SK-N-SH (cell line): ENCODE measurements around the gene MAPK8IP3. TPM values are rescaled to one million over a fixed set of nuclear protein-coding genes. Genes with fewer than 3 reads are reported as not detected.

ENCODE experiments used
- CTCF ChIA-PET: fragments of 300-600, 350-600 bp; formaldehyde crosslinking; extraction: SDS; loops from one replicate; lab custom pipeline; 2021; lab: Yijun Ruan, JAX
- POLR2A ChIA-PET: fragments of 350-600 bp; sonication (Branson Sonifier 250); formaldehyde crosslinking; extraction: SDS; loops from one replicate; lab custom pipeline; 2020; ENCODE audit warnings: antibody characterized with exemption, inconsistent platforms; lab: Yijun Ruan, JAX
- DNase-seq: peaks from one replicate; pipeline ENCODE4 v3.0.0; 2012
- H2AFZ ChIP-seq: fragments of 200-600 bp; sonication (generic); 2 replicates; pipeline ENCODE4 v1.8.1; 2016; ENCODE audit warnings: antibody characterized with exemption, mild to moderate bottlenecking, low read depth
- H3F3A ChIP-seq: fragments of 200-600 bp; sonication (generic); replicated peaks from 2 replicates; pipeline ENCODE3; 2016; ENCODE audit warnings: antibody characterized with exemption, mild to moderate bottlenecking; ENCODE audit not compliant: insufficient read depth
- H3K27ac ChIP-seq, 2 experiments: fragments of 200-500 bp in 1 of 2; fragments of 200-600 bp in 1 of 2; sonication (Bioruptor generic) in 1 of 2; sonication (generic), shearing (Covaris generic) in 1 of 2; 2 replicates each; pipeline versions ENCODE4 v1.5.1 to v1.6.1; 2014 to 2016; ENCODE audit warnings: low read depth in 2 of 2, inconsistent platforms in 1 of 2, low read length in 1 of 2, mild to moderate bottlenecking in 1 of 2, mixed read lengths in 1 of 2
- H3K27me3 ChIP-seq: fragments of 200-600 bp; sonication (generic), shearing (Covaris generic); 2 replicates; pipeline ENCODE4 v1.6.1; 2016; ENCODE audit warnings: mixed run types; ENCODE audit not compliant: insufficient read depth
- H3K36me3 ChIP-seq, 2 experiments: fragments of 200-500 bp in 1 of 2; fragments of 200-600 bp in 1 of 2; sonication (Bioruptor generic) in 1 of 2; sonication (generic) in 1 of 2; replicated peaks in 1 of 2; 2 replicates each; pipeline versions ENCODE3 to v1.5.1; 2014 to 2016; ENCODE audit warnings: low read length in 1 of 2, mild to moderate bottlenecking in 1 of 2; ENCODE audit not compliant: insufficient read depth in 2 of 2, control insufficient read depth in 1 of 2
- H3K4me1 ChIP-seq, 2 experiments: fragments of 200-500 bp in 1 of 2; fragments of 200-600 bp in 1 of 2; sonication (Bioruptor generic) in 1 of 2; sonication (generic), shearing (Covaris generic) in 1 of 2; 2 replicates each; pipeline versions ENCODE4 v1.5.1 to v1.6.1; 2014 to 2016; ENCODE audit warnings: low read depth in 1 of 2, low read length in 1 of 2, mixed run types in 1 of 2; ENCODE audit not compliant: insufficient read depth in 2 of 2, control insufficient read depth in 1 of 2
- H3K4me2 ChIP-seq: fragments of 200-600 bp; sonication (generic), shearing (Covaris generic); 2 replicates; pipeline ENCODE4 v1.6.1; 2017; ENCODE audit warnings: mixed run types
- H3K4me3 ChIP-seq, 2 experiments: fragments of 200-500 bp in 1 of 2; fragments of 200-600 bp in 1 of 2; sonication (Bioruptor generic) in 1 of 2; sonication (generic), shearing (Covaris generic) in 1 of 2; 2 replicates each; pipeline versions ENCODE4 v1.5.1 to v1.8.1; 2014 to 2016; ENCODE audit warnings: low read depth in 2 of 2, inconsistent platforms in 1 of 2, low read length in 1 of 2, mild to moderate bottlenecking in 1 of 2, mixed read lengths in 1 of 2, moderate library complexity in 1 of 2
- H3K79me2 ChIP-seq: fragments of 200-600 bp; sonication (generic); 2 replicates; pipeline ENCODE4 v1.8.1; 2017; ENCODE audit warnings: mild to moderate bottlenecking; ENCODE audit not compliant: insufficient read depth
- H3K9ac ChIP-seq: fragments of 200-600 bp; sonication (generic); 2 replicates; pipeline ENCODE4 v1.6.1; 2017; ENCODE audit warnings: mixed run types
- H3K9me2 ChIP-seq: fragments of 200-600 bp; sonication (generic); 2 replicates; pipeline ENCODE4 v1.6.1; 2017; ENCODE audit warnings: mixed run types
- H3K9me3 ChIP-seq: fragments of 200-600 bp; sonication (generic); 2 replicates; pipeline ENCODE4 v1.6.1; 2017; ENCODE audit warnings: mixed run types, mild to moderate bottlenecking, moderate library complexity
- H4K20me1 ChIP-seq: fragments of 200-600 bp; sonication (generic); 2 replicates; pipeline ENCODE4 v1.6.1; 2017; ENCODE audit warnings: mild to moderate bottlenecking, mixed run types; ENCODE audit not compliant: insufficient read depth
- ELF1 ChIP-seq: IDR thresholded peaks from 2 replicates; pipeline ENCODE4 v1.4.0; 2012
- FOSL2 ChIP-seq: IDR thresholded peaks from 2 replicates; pipeline ENCODE4 v1.4.0; 2012; ENCODE audit warnings: low read depth, mild to moderate bottlenecking, moderate library complexity, borderline replicate concordance
- FOXJ3 ChIP-seq: sonication (generic); formaldehyde crosslinking; IDR thresholded peaks from 2 replicates; pipeline ENCODE4 v1.5.1; 2020; ENCODE audit warnings: mild to moderate bottlenecking, missing genetic modification reagents
- GATA2 ChIP-seq: sonication (generic); formaldehyde crosslinking; IDR thresholded peaks from 2 replicates; pipeline ENCODE4 v1.5.0; 2020; ENCODE audit warnings: mild to moderate bottlenecking, missing genetic modification reagents
- JUND ChIP-seq: IDR thresholded peaks from 2 replicates; pipeline ENCODE4 v1.4.0; 2012
- MXI1 ChIP-seq: IDR thresholded peaks from 2 replicates; pipeline ENCODE4 v1.6.1; 2012; ENCODE audit warnings: mild to moderate bottlenecking, low read depth, low read length, improper control_type of control experiment
- NFIC ChIP-seq: IDR thresholded peaks from 2 replicates; pipeline ENCODE4 v1.4.0; 2012; ENCODE audit warnings: borderline replicate concordance
- PBX3 ChIP-seq: IDR thresholded peaks from 2 replicates; pipeline ENCODE4; 2012
- RAD21 ChIP-seq: IDR thresholded peaks from 2 replicates; pipeline ENCODE4 v1.6.1; 2012; ENCODE audit warnings: mild to moderate bottlenecking, low read length
- RCOR1 ChIP-seq: fragments of 150-350 bp; IDR thresholded peaks from 2 replicates; pipeline ENCODE4 v1.6.1; 2017; ENCODE audit warnings: antibody characterized with exemption, low read length
- RXRA ChIP-seq: IDR thresholded peaks from 2 replicates; pipeline ENCODE4 v1.4.0; 2012; ENCODE audit warnings: low read depth, mild to moderate bottlenecking, borderline replicate concordance
- SIN3A ChIP-seq: IDR thresholded peaks from 2 replicates; pipeline ENCODE4 v1.6.1; 2012; ENCODE audit warnings: low read depth, mild to moderate bottlenecking, low read length, moderate library complexity, borderline replicate concordance
- SMC3 ChIP-seq: IDR thresholded peaks from 2 replicates; pipeline ENCODE4 v1.6.1; 2012; ENCODE audit warnings: low read depth, low read length, improper control_type of control experiment
- TAF1 ChIP-seq: IDR thresholded peaks from 2 replicates; pipeline ENCODE4 v1.6.1; 2012; ENCODE audit warnings: low read depth, mild to moderate bottlenecking, low read length, moderate library complexity, borderline replicate concordance
- USF1 ChIP-seq: IDR thresholded peaks from 2 replicates; pipeline ENCODE4 v1.4.0; 2012; ENCODE audit warnings: low read depth, borderline replicate concordance
- USF2 ChIP-seq: fragments of 150-350 bp; IDR thresholded peaks from 2 replicates; pipeline ENCODE4 v1.6.1; 2017; ENCODE audit warnings: antibody characterized with exemption, low read length, low read depth, borderline replicate concordance
- YY1 ChIP-seq: IDR thresholded peaks from 2 replicates; pipeline ENCODE4 v1.4.0; 2012; ENCODE audit warnings: low read depth, mild to moderate bottlenecking
- ZBTB33 ChIP-seq: IDR thresholded peaks from 2 replicates; pipeline ENCODE4 v1.4.0; 2012; ENCODE audit warnings: low read depth, borderline replicate concordance
- WGBS: methylation state at CpG from one replicate; pipeline ENCODE4 v1.1.6; 2017; ENCODE audit warnings: low lambda C conversion rate; 5-methylcytosine and 5-hydroxymethylcytosine counted together
- polyA plus RNA-seq, 3 experiments: library from polyadenylated mRNA; depleted of rRNA; stranded (reverse); fragments of >200 nt; gene quantifications; 2 replicates each; pipeline ENCODE4 v1.2.3, GENCODE V29; 2012

Gene MAPK8IP3
- polyA plus RNA-seq, 1 of the 3 experiments (the other 2 are of a cell fraction), result 57.3 TPM

GRCh38 chr16:1817276-1817589 is 111.2 kb downstream of the MAPK8IP3 start:
- Histone ChIP-seq H3K4me3 (no peak overlapping the region), H3K9ac (no peak overlapping the region), H3F3A (peaks cover 7% of the 10 kb centered on the region)
- POLR2A ChIA-PET, result no interaction called here
- DNase-seq, result no peak
- no peak for TF ChIP-seq RAD21
- no peak for TF ChIP-seq RCOR1
- no peak for TF ChIP-seq ZBTB33
- TF ChIP-seq MXI1, result no peak
- no peak for TF ChIP-seq TAF1
- TF ChIP-seq SMC3, result no peak
- TF ChIP-seq USF2, result no peak
- no peak for TF ChIP-seq ELF1
- no peak for TF ChIP-seq PBX3
- TF ChIP-seq GATA2 (CRISPR knock-in tag), result no peak
- TF ChIP-seq YY1, result no peak
- TF ChIP-seq, all 33 proteins: peak for 0
- CTCF ChIA-PET, result no interaction called here
- Histone ChIP-seq H3K27ac (no peak overlapping the region), H3K9me3 (no peaks in the 10 kb centered on the region), H3K79me2 (peaks cover 4% of the 10 kb centered on the region; the same call in 1 of the 2 replicates), H3K9me2 (no peaks in the 10 kb centered on the region), H3K27me3 (no peaks in the 10 kb centered on the region), H3K36me3 (peaks cover 0 to 18% of the 10 kb centered on the region in 2 experiments), H4K20me1 (no peaks in the 10 kb centered on the region), H3K4me1 (no peaks in the 10 kb centered on the region), H3K4me2 (no peak overlapping the region), H2AFZ (no peak overlapping the region)
- 88% methylated on average over 4 of the region's 9 CpGs for WGBS

GRCh38 chr16:1817716-1818115 is 111.7 kb downstream of the MAPK8IP3 start:
- no peak overlapping the region for H3K4me3 ChIP-seq
- no peaks in the 10 kb centered on the region for H3K79me2 ChIP-seq
- TF ChIP-seq SIN3A, result no peak
- TF ChIP-seq YY1, result no peak
- TF ChIP-seq RXRA, result no peak
- TF ChIP-seq USF1, result no peak
- no peak for TF ChIP-seq JUND
- TF ChIP-seq ZBTB33, result no peak
- no peak for TF ChIP-seq GATA2 (CRISPR knock-in tag)
- no peak for TF ChIP-seq RAD21
- TF ChIP-seq FOSL2, result no peak
- TF ChIP-seq PBX3, result no peak
- no peak for TF ChIP-seq ELF1
- no peak for TF ChIP-seq NFIC
- no peak for TF ChIP-seq FOXJ3
- TF ChIP-seq, all 33 proteins: peak for 0
- H4K20me1 ChIP-seq, result no peaks in the 10 kb centered on the region
- peaks cover 0 to 18% of the 10 kb centered on the region in 2 experiments for H3K36me3 ChIP-seq
- no peak overlapping the region for H3K27ac ChIP-seq
- H3K9ac ChIP-seq, result no peak overlapping the region
- no peaks in the 10 kb centered on the region for H3K27me3 ChIP-seq
- H3K9me3 ChIP-seq, result no peaks in the 10 kb centered on the region
- CTCF ChIA-PET, result no interaction called here
- no peaks in the 10 kb centered on the region for H3K4me1 ChIP-seq
- POLR2A ChIA-PET, result no interaction called here
- peaks cover 7% of the 10 kb centered on the region for H3F3A ChIP-seq
- H3K9me2 ChIP-seq, result no peaks in the 10 kb centered on the region
- DNase-seq, result no peak
- H2AFZ ChIP-seq, result no peak overlapping the region
- H3K4me2 ChIP-seq, result no peak overlapping the region
- 98% methylated on average over 12 of the region's 17 CpGs for WGBS
